Activated CD8-positive, alpha-beta memory T cell treated with anti-CD3 and anti-CD28 coated beads, Interleukin-2, amount 50 U/mL, for 1 hour (primary cell): ENCODE results near the gene CCNY.

Experiments
- DNase-seq: peaks from one replicate; pipeline ENCODE4 v3.0.0-alpha.2; 2020; ENCODE audit errors: extremely low read depth

The CCNY gene

GRCh38 chr10:35425595-35425994, 89.3 kb downstream of the CCNY start:
- no peak for DNase-seq

GRCh38 chr10:35426657-35427056, 90.3 kb downstream of the CCNY start:
- no peak for DNase-seq

GRCh38 chr10:35427543-35427942, 91.2 kb downstream of the CCNY start:
- DNase-seq = no peak

- no peak for DNase-seq
Observed at GRCh38 chr10:35428521-35428920, 92.2 kb downstream of the CCNY start.

GRCh38 chr10:35432781-35433338, 96.6 kb downstream of the CCNY start:
- DNase-seq = no peak

GRCh38 chr10:35433851-35434426, 97.6 kb downstream of the CCNY start:
- no peak for DNase-seq

- no peak for DNase-seq
Observed at GRCh38 chr10:35434533-35434932, 98.2 kb downstream of the CCNY start.

- DNase-seq = no peak
Observed at GRCh38 chr10:35435824-35436223, 99.5 kb downstream of the CCNY start.

GRCh38 chr10:35437829-35438228, 101.5 kb downstream of the CCNY start:
- DNase-seq = no peak

GRCh38 chr10:35438718-35439571, 102.6 kb downstream of the CCNY start:
- no peak for DNase-seq

- DNase-seq = no peak
Observed at GRCh38 chr10:35440016-35440415, 103.7 kb downstream of the CCNY start.

GRCh38 chr10:35442028-35442427, 105.7 kb downstream of the CCNY start:
- DNase-seq = no peak

- no peak for DNase-seq
Observed at GRCh38 chr10:35442592-35442991, 106.3 kb downstream of the CCNY start.

- no peak for DNase-seq
Observed at GRCh38 chr10:35443858-35444257, 107.5 kb downstream of the CCNY start.

- no peak for DNase-seq
Observed at GRCh38 chr10:35445150-35445884, 109.0 kb downstream of the CCNY start.

GRCh38 chr10:35446439-35446838, 110.1 kb downstream of the CCNY start:
- no peak for DNase-seq

- no peak for DNase-seq
Observed at GRCh38 chr10:35447693-35448407, 111.5 kb downstream of the CCNY start.

GRCh38 chr10:35448687-35449662, 112.7 kb downstream of the CCNY start:
- no peak for DNase-seq

- no peak for DNase-seq
Observed at GRCh38 chr10:35449944-35450343, 113.6 kb downstream of the CCNY start.

GRCh38 chr10:35451151-35452016, 115.1 kb downstream of the CCNY start:
- DNase-seq = no peak
